Stimulated activated CD4-positive, alpha-beta T cell treated with anti-CD3 and anti-CD28 coated beads, Interleukin-4, amount 100 ng/mL, for 48 hours (primary cell): Measurements from ENCODE around the gene IRF9.
"Not testable (repeated sequence)": the region's sequence is repeated elsewhere in the genome, so short reads cannot be mapped to it uniquely, and the experiment has no call there.

Experiments
- DNase-seq, 2 donors: peaks; one replicate each; pipeline ENCODE4 v3.0.0-alpha.2; 2020; ENCODE audit warnings: low read depth in 2 of 2

The IRF9 gene

DNA sequence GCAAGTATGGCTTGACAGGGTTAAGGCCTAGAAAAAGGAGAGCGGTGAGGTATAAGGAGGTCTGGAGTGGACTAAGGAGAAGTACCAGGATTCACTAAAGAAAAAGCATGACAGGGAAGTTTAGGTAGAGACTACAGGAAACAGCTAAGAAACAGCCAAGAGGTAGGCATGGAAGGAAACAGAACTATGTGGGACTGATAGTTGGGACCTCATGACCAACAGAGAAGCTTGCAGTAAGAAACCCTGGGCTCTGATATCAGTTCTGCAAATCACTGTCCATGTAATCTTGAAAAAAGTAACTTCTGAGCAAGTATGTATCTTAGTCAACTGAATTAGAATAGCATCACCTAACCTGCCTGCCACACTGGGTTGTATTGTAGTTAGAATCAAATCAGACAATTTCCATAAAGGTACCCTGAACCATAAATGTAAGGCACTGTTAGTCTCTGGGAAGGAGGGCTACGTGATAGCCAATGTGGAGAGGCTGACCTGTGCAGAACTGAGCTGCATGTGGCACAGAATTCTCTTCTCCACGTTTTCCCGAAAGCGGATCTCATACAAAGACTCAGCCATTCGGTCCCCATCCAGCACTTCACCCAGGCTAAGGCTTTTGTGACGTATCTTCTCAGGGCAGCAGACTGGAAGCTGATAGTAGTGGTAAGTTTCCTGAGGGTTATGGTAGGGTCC is 33.3 kb downstream of the IRF9 start:
- no peak for DNase-seq

DNA sequence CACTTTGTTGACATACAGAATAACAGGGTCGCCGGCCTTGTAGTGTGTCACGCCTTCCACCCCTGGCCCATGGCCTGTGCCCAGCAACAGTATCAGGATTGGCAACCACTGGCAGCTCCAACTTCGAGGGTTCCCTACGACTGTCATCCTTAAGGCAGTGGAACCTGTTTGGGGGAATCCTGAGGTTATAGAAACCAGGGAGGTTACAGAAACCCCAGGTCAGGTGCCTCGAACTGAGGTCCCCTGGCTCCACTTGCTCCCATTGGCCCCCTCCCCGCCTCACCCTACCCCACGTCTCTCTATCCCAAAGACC is 33.8 kb downstream of the IRF9 start:
- no peak for DNase-seq

DNA sequence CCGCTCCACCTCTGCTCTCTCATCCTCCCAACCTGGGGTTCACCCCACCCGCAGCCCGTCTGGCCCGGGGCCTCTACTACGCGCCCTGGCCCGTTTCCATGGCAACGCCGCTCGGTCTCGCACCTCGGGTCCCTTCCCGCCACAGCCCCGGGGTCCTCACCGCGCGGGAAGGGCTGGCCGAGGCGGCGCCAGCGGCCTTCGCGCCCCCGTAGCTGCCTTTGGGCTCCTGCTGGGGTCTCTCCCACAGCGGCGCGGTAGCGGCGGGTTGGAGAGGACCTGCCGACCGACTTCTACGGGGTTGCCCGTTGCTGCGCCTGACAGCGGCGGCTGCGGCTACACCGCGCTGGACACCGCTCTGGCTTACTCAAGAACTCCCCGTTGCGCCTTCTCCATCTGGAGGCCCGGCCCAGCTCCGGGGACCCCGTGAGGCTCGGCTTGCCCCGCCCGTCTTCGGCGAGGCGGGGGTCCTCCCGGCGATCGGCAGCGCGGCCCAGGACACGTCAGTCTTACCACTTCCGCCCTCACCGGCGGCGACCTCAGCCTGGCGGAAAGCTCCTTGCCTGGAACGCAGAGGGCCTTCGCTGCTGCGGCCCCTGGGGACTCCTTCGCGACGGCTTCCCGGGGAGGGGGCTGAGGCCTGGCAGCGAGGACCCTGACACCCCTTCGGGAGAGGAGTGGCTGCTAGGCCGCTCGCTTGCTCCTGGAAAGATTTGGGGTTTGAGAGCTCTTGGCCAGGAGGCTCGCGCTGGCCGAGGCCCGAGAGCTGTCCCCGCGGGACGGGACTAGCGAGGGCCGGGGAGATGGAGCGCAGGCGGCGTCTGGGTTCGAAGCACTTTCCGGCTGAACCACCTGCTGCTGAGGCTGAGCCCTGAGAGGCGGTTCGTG is 34.4 kb downstream of the IRF9 start, which contains the start of gene TM9SF1:
Gene TM9SF1 (minus strand): TSS at position 256 of the 885 bp plus-strand sequence. CDS start 422 bp downstream, outside the sequence.
- peak; percentile 75 to 82 for DNase-seq

- no peak for DNase-seq
These were observed 35.3 kb downstream of the IRF9 start for GRCh38 chr14:24196071-24197055.

DNA sequence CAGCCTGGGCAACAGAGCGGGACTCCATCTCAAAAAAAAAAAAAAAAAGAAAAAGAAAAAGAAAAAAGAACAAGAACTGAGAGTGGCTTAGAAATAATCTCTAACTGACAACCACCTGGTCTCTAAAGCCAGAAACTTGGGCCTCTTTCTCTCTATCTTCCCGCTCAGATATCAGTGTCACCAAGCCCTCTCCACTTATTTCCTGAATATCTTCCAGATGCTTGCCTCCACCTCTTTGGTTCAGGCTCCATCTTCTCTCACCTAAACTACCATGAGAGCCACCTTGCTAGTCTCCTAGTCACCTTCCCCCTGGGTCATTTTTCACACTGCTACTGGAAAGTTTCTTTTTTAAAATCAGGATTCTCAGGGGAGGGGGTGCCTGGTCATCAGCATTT is 36.0 kb downstream of the IRF9 start:
- no peak for DNase-seq

GRCh38 chr14:24198814-24199524 is 37.9 kb downstream of the IRF9 start:
- DNase-seq: no peak

DNA sequence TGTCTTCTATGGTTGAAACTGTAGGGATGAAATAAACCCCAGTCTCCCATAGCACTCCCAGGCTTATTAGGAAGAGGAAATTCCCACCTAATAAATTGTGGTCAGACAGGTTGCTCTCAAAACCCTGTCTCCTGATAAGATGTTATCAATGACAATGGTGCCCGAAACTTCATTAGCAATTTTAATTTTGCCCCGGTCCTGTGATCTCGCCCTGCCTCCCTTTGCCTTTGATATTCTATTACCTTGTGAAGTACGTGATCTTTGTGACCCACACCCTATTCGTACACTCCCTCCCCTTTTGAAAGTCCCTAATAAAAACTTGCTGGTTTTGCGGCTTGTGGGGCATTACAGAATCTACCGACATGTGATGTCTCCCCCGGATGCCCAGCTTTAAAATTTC is 41.5 kb downstream of the IRF9 start:
- DNase-seq: not testable (repeated sequence)

GRCh38 chr14:24203249-24203886 is 42.3 kb downstream of the IRF9 start:
- not testable (repeated sequence) for DNase-seq

GRCh38 chr14:24204163-24205146 is 43.4 kb downstream of the IRF9 start:
- DNase-seq: no peak

DNA sequence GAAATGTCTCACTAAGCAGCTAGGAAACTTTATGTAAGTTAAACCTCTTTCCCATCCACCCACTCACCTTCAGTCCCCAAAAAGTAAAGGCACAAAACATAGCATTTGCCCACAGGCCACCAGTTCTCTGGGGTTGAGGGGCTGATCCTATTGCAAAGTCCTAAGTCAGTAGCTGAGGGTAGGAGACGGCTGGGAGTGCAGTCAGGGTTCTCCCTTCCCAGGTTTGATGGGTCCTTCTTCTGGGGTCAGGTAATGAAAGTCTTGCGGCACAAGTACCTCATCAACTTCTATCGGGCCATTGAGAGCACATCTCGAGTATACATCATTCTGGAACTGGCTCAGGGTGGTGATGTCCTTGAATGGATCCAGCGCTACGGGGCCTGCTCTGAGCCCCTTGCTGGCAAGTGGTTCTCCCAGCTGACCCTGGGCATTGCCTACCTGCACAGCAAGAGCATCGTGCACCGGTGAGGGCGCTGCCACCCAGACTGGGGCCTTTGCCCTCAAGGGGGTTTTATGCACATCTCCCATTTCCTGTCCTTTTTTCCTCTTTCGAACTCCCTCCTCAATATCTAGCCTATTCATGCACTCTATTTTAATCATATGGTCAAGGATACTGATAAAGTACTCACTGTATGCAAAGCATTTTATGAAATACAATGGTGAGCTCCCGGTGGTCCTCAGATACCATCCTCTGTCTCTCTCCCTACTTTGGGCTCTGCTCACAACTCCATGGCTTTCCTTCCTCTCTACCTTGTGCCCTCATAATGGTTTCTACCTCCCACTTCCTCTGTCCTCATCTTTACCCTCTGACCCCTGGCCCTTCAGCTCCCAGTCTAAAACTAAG is 45.4 kb downstream of the IRF9 start:
- no peak for DNase-seq

DNA sequence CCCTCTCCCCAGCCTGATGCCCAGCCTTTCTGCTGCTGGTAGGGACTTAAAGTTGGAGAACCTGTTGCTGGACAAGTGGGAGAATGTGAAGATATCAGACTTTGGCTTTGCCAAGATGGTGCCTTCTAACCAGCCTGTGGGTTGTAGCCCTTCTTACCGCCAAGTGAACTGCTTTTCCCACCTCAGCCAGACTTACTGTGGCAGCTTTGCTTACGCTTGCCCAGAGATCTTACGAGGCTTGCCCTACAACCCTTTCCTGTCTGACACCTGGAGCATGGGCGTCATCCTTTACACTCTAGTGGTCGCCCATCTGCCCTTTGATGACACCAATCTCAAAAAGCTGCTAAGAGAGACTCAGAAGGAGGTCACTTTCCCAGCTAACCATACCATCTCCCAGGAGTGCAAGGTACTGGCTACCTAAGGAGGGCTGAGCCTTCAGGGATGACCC is 46.1 kb downstream of the IRF9 start:
- DNase-seq: no peak

- DNase-seq: no peak
These were observed 46.6 kb downstream of the IRF9 start for GRCh38 chr14:24207625-24208024.

DNA sequence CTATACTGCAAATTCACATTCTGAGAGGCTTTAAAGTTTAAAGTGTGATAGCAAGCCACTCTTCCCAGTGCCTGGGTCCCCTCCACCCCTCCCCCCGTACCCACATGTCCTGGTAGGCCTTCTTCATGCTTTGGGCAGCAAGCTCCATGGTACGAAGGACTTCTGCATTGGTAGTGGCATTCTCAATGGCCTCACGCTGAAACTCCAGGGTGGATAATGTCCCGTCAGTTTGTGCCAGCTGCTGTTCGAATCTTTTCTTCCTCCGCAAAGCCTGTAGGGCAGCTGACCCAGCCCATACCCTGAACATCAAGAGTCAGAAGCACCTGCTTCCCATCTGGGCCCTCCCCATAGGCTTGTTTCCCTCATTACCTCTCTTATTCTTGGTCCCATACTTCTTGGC is 50.2 kb downstream of the IRF9 start:
- DNase-seq: no peak

- peak; percentile 93 to 97 for DNase-seq
These were observed 52.1 kb downstream of the IRF9 start, which contains the start of gene CHMP4A for GRCh38 chr14:24212924-24213865. Gene CHMP4A, minus strand, starts transcription at chr14:24213488. Its CDS starts 49 bp downstream, at chr14:24213439.

DNA sequence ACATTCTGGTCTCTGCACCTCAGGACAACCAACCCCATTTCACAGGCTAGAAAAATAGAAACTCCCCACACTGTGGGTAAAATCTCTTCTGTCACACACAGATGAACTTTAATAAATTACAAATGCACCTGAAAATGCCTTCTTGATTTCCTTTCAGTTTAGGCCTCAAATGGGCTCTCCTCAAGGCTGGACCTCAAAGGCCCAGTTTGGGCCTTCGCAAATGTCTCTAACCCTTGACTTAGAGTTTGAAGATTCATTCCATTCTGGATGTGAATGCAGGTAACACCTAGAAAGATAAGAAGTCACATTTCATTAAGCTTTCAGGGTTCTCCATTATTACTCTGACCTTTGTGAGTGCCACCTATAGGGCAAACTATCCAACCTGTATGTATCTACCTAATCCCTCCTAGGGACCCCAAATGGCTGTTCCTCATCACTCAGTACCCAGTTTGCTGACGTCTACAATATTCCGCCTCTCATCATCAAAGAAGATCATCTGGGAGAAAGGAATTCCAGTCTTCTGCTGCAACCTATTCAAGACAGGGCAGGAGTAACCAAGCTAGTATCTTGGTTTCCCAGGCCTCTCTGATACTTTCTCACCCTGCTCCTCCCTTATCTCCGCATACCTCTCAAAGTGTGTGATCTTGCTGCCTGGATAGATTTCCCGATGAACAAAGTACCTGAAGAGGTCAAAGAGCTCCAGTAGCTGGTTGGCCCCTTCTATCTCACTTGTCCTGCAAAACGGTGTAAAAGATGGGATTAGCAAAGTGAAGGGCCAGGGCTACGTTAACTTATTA is 53.0 kb downstream of the IRF9 start:
- no peak for DNase-seq
